Left colon (tissue), 2 donors: Measurements from ENCODE around the gene GSTM5. TPM values are rescaled to one million over a fixed set of nuclear protein-coding genes. Genes with fewer than 3 reads are reported as not detected.
A peak's percentile ranks its signal among the peaks of the same experiment; 100 is the strongest.
"Not testable (repeated sequence)": the region's sequence is repeated elsewhere in the genome, so short reads cannot be mapped to it uniquely, and the experiment has no call there.

Experiments
- ATAC-seq: fragments of 200-7000 bp; cut with Tn5 transposase; one replicate; pipeline ENCODE4 v1.9.1; 2020; ENCODE audit warnings: mild to moderate bottlenecking, moderate library complexity
- DNase-seq, 2 donors: peaks; one replicate each; pipeline ENCODE4 v3.0.0-alpha.2; 2020
- intact Hi-C, 2 donors: fragments of 100-400 bp; cut with DNase I in 1 of 2; cut with micrococcal nuclease in 1 of 2; formaldehyde crosslinking; loops; one replicate each; pipeline versions ENCODE4 v1.11.2 to v1.14.0; 2022; cut with DNase I, micrococcal nuclease
- total RNA-seq, 2 donors: library from RNA; stranded (reverse); fragmentation: NEBNext Ultra II Directional; extraction: Animal tissue kit (Norgen Biotek cat#: 25700); gene quantifications; one replicate each; pipeline ENCODE4 v1.2.1, GENCODE V29; 2021
- donor health status: DM: no; HTN: no; CAD: no.
- donor health status: DM: yes; HTN: yes; CAD: no.

GSTM5 gene
- total RNA-seq, 2 donors from 2014 or later = 0.73 to 5.1 TPM

- DNase-seq (no peak), ATAC-seq (no peak)
- intact Hi-C loops = no loop called here
Measured at GRCh38 chr1:109691759-109692158, 20.3 kb upstream of the GSTM5 start.

- DNase-seq, intact Hi-C loops, ATAC-seq: not testable (repeated sequence)
Measured at GRCh38 chr1:109694400-109694799, 17.7 kb upstream of the GSTM5 start.

DNA sequence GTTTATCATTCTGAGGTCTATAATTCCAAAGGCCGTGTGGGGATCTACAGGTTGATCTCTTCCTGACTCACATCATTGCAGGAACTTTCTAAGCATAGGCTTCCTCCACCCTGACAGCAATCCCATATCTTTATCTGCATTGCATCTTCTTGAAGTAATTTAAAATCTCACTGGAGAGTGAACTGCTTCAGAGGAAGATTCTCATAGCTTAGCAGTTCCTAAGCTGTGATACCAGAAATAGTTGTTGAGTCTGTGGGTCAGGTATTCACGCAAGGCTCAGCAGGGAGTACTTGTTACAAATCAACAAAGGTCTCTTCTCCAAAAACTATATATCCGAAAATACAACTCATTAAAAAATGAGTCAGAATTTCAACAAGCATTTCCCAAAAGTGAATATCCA is 16.9 kb upstream of the GSTM5 start:
- ATAC-seq, DNase-seq: not testable (repeated sequence)

GRCh38 chr1:109697066-109697465 is 15.0 kb upstream of the GSTM5 start:
- intact Hi-C loops = no loop called here
- ATAC-seq = no peak

More for the DNA sequence above, 16.9 kb upstream of the GSTM5 start:
- intact Hi-C loops = not testable (repeated sequence)

GRCh38 chr1:109697861-109698260 is 14.2 kb upstream of the GSTM5 start:
- intact Hi-C loops = not testable (repeated sequence)

More at GRCh38 chr1:109697066-109697465, 15.0 kb upstream of the GSTM5 start:
- DNase-seq = no peak

GRCh38 chr1:109702940-109703339 is 9.1 kb upstream of the GSTM5 start:
- DNase-seq, intact Hi-C loops, ATAC-seq: not testable (repeated sequence)

More at GRCh38 chr1:109697861-109698260, 14.2 kb upstream of the GSTM5 start:
- ATAC-seq, DNase-seq: not testable (repeated sequence)

GRCh38 chr1:109704173-109704572 is 7.9 kb upstream of the GSTM5 start:
- intact Hi-C loops = no loop called here
- no peak for DNase-seq
- ATAC-seq = no peak

DNA sequence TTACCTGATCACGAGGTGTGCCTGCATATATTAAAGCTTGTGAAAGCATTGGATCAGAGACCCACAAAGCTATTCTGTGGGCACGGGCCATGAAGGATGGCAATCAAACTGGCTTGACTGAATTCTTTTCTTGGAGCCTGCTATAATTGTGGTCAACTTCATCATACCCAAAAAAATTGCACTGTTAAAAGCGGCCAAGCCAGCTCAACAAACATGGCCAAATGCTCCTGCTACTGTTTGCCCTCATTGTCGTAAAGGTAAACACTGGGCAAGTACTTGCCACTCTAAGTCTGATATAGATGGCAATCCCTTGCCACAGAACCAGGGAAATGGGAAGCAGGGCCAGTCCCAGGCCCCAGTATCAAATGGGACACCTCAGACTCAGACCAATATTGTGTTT is 6.6 kb upstream of the GSTM5 start:
- DNase-seq (no peak), ATAC-seq (no peak)
- intact Hi-C loops = no loop called here

DNA sequence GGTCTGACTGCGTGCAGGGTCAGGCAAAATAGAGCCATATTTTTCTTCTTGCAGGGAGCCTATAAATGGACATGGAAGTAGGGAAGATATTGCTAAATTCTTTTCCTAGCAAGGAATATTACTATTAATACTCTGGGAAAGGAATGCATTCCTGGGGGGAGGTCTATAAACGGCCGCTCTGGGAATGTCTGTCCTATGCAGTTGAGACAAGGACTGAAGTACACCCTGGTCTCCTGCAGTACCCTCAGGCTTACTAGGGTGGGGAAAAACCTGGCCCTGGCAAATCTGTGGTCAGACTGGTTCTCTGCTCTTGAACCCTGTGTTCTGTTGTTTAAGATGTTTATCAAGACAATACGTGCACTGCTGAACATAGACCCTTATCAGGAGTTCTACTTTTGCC is 3.1 kb upstream of the GSTM5 start:
- intact Hi-C loops, ATAC-seq, DNase-seq: not testable (repeated sequence)

DNA sequence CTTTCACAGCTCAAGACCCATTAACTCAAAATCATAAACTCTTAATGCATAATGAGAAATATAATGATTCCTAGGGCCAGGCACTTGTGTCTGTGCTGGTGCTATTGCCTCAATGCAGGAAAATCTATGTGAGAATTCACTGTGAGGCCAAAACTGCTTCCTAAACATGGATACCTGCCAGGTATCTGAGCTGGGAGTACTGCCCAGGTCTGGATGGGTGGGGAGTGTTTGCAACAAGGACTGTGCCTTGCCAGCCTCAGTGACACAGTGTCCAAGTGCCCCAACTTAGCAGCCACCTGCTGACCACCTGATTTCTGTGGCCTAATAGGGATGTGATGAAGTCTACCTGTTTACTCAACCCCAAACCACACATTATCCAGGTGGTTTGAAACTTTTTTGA is 2.2 kb upstream of the GSTM5 start:
- not testable (repeated sequence) for DNase-seq, ATAC-seq

DNA sequence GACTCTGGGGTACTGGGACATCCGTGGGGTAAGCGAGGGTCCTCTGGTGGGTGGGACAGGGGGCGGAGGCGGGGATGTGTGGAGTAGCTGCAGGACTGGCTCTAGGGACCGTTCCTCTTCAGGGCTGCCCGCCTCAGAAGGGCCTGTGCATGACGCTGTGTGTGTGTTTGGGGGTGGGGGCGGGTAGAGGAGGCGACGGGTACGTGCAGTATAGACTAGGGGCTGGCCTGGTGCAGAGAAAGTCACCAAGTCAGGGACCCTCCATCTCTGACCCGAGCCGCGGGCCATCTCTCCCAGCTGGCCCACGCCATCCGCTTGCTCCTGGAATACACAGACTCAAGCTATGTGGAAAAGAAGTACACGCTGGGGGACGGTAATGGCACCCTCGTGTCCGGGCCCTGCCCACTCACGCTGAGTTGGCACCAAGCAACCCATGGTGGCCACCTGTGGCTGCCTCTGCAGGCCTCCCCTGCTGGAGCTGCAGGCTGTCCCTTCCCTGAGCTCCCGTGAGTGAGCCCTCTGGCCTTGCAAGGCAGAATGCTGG is 342 bp downstream of the GSTM5 start:
- intact Hi-C loops = no loop called here
- ATAC-seq (no peak), DNase-seq (no peak)

More for the DNA sequence above, 2.2 kb upstream of the GSTM5 start:
- intact Hi-C loops = not testable (repeated sequence)

GRCh38 chr1:109713636-109714035 is 1.6 kb downstream of the GSTM5 start:
- ATAC-seq = no peak
- intact Hi-C loops = no loop called here

DNA sequence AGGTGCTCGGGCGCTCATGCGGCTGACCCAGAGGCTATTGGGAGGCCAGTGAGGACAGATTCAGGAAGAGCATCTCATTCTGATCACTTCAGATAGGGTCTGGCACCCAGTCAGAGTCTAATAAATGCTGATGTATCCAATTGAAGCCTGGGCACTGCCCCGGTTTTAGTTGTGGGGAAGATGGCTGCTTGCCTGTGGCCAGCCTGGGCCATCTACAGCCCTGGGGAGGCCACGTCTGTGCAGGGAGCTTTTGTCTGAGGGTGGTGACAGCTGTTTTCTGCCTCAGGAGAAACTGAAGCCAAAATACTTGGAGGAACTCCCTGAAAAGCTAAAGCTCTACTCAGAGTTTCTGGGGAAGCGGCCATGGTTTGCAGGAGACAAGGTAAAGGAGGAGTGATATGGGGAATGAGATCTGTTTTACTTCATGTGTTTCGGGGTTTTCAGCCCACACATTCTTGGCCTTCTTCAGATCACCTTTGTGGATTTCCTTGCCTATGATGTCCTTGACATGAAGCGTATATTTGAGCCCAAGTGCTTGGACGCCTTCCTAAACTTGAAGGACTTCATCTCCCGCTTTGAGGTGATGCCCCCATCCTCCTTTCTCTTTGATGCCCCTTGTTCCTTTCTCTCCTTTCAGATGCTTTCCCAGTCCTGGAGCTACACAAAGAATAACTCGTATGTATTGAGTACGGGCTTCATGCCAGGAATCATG is 2.8 kb downstream of the GSTM5 start:
- ATAC-seq (no peak), DNase-seq (no peak)
- intact Hi-C loops = no loop called here

More at GRCh38 chr1:109713636-109714035, 1.6 kb downstream of the GSTM5 start:
- no peak for DNase-seq

DNA sequence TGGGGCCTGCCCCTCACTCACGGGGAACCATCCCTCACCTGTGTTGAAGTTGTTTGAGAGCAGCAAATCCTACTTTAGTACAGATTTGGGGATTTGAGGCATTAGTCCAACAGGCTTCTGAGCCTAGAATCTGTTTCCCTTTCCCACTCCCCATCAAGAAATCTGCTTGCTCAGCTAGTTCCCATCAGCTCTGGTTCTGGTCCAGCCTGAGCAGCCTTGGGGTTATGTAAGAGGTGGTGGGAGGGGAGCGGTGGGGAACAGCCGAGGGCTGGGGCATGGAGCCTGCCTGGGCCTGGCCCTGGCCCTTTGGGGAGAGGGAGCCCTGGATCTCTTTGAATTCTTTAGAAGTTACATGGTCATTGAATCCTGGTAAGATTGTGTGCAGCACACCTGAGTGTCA is 4.1 kb downstream of the GSTM5 start:
- ATAC-seq (no peak), DNase-seq (no peak)
- intact Hi-C loops = no loop called here

- ATAC-seq (no peak), DNase-seq (no peak)
- intact Hi-C loops = no loop called here
Measured at GRCh38 chr1:109716570-109717090, 4.6 kb downstream of the GSTM5 start.

GRCh38 chr1:109717729-109718128 is 5.7 kb downstream of the GSTM5 start:
- intact Hi-C loops = no loop called here
- ATAC-seq = no peak
- DNase-seq = no peak

GRCh38 chr1:109718495-109718894 is 6.4 kb downstream of the GSTM5 start:
- intact Hi-C loops = no loop called here
- peak; percentile 94 for ATAC-seq

GRCh38 chr1:109719337-109719837 is 7.3 kb downstream of the GSTM5 start:
- intact Hi-C loops = no loop called here
- ATAC-seq = no peak

More at GRCh38 chr1:109718495-109718894, 6.4 kb downstream of the GSTM5 start:
- no peak for DNase-seq

GRCh38 chr1:109721042-109721441 is 9.0 kb downstream of the GSTM5 start:
- intact Hi-C loops = no loop called here
- no peak for DNase-seq
- ATAC-seq = no peak

More at GRCh38 chr1:109719337-109719837, 7.3 kb downstream of the GSTM5 start:
- DNase-seq = no peak

- ATAC-seq (no peak), DNase-seq (no peak)
- intact Hi-C loops = no loop called here
Measured at GRCh38 chr1:109721971-109722370, 9.9 kb downstream of the GSTM5 start.
